ENCODE measurements around the gene LRIG1. TPM values are rescaled to one million over a fixed set of nuclear protein-coding genes. Genes with fewer than 3 reads are reported as not detected.

Gene LRIG1
- total and polyA plus RNA-seq, 9 of the 15 experiments (the other 6 are each of a cell fraction or from before 2014, with no cell fraction given) = 0.05 to 0.38 (median 0.13) TPM; not detected in 3

GRCh38 chr3:66484106-66484844 is 16.5 kb downstream of the LRIG1 start:
- no peak for DNase-seq (ENCODE audit: extremely low read depth in 1 of 4, low spot score in 3 of 4)
- no peaks in the 10 kb centered on the region for H3K4me1 ChIP-seq (replicated peaks in 1 of 2; ENCODE audit: control insufficient read depth in 2 of 2, insufficient read depth in 2 of 2, low read length in 2 of 2)
- WGBS (ENCODE audit: insufficient coverage, low coverage, missing lambda C conversion rate) = 2% methylated on average over 9 of the region's 9 CpGs
- H3K27ac ChIP-seq (ENCODE audit: extremely low read depth, low read depth, low read length) = no peak overlapping the region
- intact Hi-C loops (cut with micrococcal nuclease) = no loop called here
- CTCF ChIA-PET (ENCODE audit: low intra/inter-chr PET ratio) = no interaction called here
- in situ Hi-C loops (cut with MboI) = no loop called here
- H3K9me3 ChIP-seq (replicated peaks; ENCODE audit: control insufficient read depth, insufficient read depth, low read depth, low read length) = no peaks in the 10 kb centered on the region
- H3K36me3 ChIP-seq (ENCODE audit: control insufficient read depth, insufficient read depth, low read length) = no peaks in the 10 kb centered on the region
- H3K9ac ChIP-seq (ENCODE audit: insufficient read depth in 1 of 2, low read depth in 2 of 2, low read length in 2 of 2) = no peak overlapping the region
- no peak overlapping the region for H3K4me2 ChIP-seq (ENCODE audit: insufficient read depth, low read length)
- no peak overlapping the region for H2AFZ ChIP-seq (ENCODE audit: low read depth, low read length)
- no peak for FAIRE-seq
- no peak for ATAC-seq
- POLR2A ChIA-PET = interaction anchor here (0.7 kb wide), 1 partner anchor 35 kb away, joined by 3 read pairs; no protein-coding TSS in a partner anchor
- no peaks in the 10 kb centered on the region for H3K79me2 ChIP-seq (ENCODE audit: control insufficient read depth, insufficient read depth, low read length)
- H4K20me1 ChIP-seq (replicated peaks; ENCODE audit: control insufficient read depth, insufficient read depth, low read length) = no peaks in the 10 kb centered on the region
- peaks cover 0 to 13% of the 10 kb centered on the region in 2 experiments; a peak in 3 of 5 replicates for H3K27me3 ChIP-seq (ENCODE audit: control insufficient read depth in 2 of 2, insufficient read depth in 2 of 2, low read length in 2 of 2)
- no TSS peak for BruUV-seq (replicated peaks)
- H3K9me1 ChIP-seq (ENCODE audit: control insufficient read depth, insufficient read depth, low read length) = no peaks in the 10 kb centered on the region
- no peak overlapping the region for H3K4me3 ChIP-seq
- TF ChIP-seq TSC22D4 (tag; IDR thresholded peaks at IDR 0.05) = no peak
- TF ChIP-seq TOE1 (IDR thresholded peaks at IDR 0.05; ENCODE audit: borderline replicate concordance) = no peak
- no peak for TF ChIP-seq TOE1 (CRISPR knock-in tag; IDR thresholded peaks at IDR 0.05; ENCODE audit: borderline replicate concordance, low read depth)
- TF ChIP-seq CUX1 (CRISPR knock-in tag; IDR thresholded peaks at IDR 0.05) = no peak
- no peak for TF ChIP-seq MEIS2 (IDR thresholded peaks at IDR 0.05; ENCODE audit: partially characterized antibody)
- TF ChIP-seq CBX1 (IDR thresholded peaks at IDR 0.05; ENCODE audit: low read depth) = no peak
- TF ChIP-seq MIER1 (IDR thresholded peaks at IDR 0.05; ENCODE audit: low read depth) = no peak
- no peak for TF ChIP-seq ZNF584 (CRISPR knock-in tag; IDR thresholded peaks at IDR 0.05; ENCODE audit: low read depth)
